ENCODE results near the gene PRELID3B.
"Not testable (repeated sequence)": the region's sequence is repeated elsewhere in the genome, so short reads cannot be mapped to it uniquely, and the experiment has no call there.

Gene PRELID3B

GRCh38 chr20:59025086-59025485 is 17.5 kb downstream of the PRELID3B start:
- no peak for DNase-seq

DNA sequence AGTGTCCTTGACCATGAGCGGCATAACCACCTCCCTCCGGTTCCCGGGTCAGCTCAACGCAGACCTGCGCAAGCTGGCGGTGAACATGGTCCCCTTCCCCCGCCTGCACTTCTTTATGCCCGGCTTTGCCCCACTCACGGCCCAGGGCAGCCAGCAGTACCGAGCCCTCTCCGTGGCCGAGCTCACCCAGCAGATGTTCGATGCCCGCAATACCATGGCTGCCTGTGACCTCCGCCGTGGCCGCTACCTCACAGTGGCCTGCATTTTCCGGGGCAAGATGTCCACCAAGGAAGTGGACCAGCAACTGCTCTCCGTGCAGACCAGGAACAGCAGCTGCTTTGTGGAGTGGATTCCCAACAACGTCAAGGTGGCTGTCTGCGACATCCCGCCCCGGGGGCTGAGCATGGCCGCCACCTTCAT is 18.5 kb downstream of the PRELID3B start:
- DNase-seq = no peak

DNA sequence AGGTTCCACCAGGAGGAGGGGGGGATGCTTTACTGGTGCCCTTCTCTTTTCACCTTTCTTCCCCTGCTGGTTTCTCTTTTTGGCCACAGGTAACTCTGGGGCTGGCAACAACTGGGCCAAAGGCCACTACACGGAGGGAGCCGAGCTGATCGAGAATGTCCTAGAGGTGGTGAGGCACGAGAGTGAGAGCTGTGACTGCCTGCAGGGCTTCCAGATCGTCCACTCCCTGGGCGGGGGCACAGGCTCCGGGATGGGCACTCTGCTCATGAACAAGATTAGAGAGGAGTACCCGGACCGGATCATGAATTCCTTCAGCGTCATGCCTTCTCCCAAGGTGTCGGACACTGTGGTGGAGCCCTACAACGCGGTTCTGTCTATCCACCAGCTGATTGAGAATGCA is 19.0 kb downstream of the PRELID3B start:
- DNase-seq = no peak

DNA sequence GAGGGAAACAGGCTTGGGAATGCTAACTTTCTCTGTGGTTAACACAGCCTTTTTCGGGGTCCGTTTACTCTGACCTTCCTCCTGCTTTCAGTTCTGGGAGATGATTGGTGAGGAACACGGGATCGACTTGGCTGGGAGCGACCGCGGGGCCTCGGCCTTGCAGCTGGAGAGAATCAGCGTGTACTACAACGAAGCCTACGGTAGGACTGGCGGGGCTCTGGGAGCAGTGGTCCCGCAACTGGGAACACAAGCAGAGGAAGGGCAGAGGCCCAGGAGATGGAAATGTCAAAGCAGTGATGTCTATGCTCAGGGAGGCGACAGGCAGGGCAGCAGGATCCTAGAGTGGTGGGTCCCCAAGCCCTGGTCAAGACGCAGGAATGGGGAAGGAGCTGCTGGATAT is 19.8 kb downstream of the PRELID3B start:
- no peak for DNase-seq

DNA sequence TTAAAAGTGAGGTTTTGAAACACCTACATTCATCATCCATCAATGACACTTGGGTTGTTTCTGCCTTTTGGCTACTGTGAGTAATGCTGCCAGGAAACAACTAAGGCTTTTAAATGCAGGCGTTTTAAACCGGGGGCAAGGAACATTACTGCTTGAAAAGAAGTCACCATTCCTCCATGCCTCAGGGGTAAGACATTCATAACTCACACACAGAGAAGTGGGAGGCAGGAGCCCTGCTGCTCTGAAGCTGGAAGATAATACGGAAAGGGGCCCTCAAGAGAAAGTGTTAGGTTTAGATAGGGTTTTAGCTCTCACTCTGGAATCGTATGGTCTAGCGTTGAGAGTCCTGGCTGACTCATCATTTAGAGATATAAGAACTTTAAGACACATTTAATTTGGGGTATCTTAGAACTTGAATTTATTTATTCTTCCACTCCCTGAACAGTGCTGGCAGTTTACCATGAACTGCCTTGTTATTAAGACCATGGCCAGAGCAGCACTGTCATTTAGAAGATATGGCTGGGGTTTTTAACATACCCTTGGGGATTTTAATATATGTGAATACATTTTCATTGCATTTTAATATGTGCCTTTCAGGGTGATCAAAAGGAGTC is 21.5 kb downstream of the PRELID3B start:
- no peak for DNase-seq

- DNase-seq = no peak
These were observed 23.4 kb downstream of the PRELID3B start, which contains the start of gene TUBB1 for GRCh38 chr20:59019217-59019616. Gene TUBB1 (plus strand): TSS chr20:59019429. CDS start chr20:59019523, 94 bp downstream.

DNA sequence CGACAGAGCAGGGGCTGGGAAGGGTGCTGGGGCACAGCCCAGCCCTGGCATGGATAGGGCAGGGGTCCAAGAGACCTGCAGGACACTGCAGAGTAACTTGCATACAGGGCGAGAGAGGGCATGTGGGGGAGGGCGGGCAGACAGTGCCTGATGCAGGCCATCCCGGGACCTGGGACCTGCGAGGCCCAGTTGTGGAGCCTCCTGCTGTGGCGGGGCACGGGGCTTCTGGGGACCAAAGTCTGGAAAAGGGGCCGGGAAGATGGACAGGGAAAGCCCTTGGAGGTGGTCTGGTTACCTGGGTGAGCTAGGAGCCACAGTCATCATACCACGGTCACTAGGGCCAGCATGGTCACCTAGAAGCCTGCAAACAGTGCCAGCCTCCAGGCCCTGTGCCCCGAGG is 23.8 kb downstream of the PRELID3B start:
- DNase-seq = no peak

DNA sequence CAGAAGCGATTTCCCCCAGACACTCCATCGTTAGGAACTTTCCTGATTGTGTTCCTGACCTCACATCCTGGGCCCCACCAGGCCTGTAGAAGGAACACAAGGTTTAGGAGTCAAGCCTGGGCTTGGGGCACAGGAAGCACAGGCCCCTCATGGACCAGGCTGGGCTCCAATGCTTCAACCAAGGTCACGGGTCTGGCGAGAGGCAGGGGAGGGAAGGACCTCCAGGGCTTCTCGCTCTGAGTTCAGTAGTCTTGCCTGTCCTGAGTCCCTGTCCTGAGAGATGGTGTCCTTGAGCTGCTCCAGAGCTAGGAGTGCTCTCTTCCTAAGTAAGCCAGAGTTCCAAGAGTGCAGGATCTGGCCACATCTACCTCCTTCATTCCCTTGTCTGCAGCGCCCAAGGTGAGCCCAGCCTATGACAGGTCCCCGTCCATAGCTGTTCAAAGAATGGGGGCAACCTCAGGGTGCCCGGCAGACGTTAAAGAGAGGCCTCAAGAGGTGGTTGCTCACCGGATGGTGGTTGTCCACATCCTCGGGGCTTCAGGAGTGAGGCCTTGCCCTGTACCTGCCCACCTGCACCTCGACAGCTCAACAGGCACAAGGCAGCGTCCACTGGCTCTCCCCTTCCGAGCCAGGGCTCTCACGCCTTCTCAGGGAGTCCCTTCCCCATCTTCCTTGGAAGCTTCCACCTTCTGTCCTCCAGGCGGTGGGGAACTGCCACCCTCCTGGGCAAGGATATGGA is 24.9 kb downstream of the PRELID3B start:
- DNase-seq = no peak

- no peak for DNase-seq
These were observed 25.6 kb downstream of the PRELID3B start for GRCh38 chr20:59016795-59017492.

DNA sequence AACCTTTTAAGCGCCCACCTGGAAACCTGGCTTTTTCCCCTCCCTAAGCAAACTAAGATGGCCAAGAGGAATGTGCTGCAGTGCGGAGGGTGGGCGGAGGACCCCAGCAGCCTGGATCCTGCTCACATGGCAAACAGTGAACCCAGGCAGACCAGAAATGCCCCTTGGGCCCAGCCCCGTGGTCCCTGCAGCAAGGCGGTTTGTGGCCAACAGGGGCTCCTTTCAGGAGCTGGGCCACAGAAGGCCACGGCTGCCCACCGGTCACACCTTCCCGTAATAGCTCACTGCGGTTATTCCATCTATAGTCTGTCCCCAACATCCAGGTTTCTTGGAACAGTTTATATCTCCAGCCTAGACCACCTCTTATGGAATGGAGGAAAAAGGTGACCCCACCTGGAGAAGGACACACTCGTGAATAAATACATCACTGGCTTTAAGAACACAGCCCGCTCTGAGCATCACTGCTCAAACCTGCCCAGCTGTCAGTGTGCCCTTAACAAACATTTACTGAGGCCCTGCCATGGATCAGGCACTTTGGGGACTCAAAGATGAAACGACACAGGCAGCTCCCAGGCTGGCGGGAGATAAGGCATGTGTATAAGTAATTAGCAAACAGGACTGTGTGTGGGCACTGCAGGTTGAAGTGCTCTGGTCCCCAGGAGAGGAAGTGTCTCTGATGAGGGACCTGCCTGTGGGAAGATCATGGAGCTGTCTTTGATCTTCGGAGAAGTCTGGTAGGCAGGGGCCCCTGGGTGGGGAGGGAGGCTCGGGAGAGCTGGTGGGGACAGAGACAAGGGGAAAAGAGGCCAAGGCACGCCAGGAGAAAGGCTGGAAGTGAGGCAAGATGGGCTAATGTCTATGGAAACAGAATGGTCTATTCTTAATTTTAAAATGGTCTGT is 26.5 kb downstream of the PRELID3B start:
- DNase-seq = no peak

GRCh38 chr20:59015411-59015810 is 27.2 kb downstream of the PRELID3B start:
- no peak for DNase-seq

GRCh38 chr20:59014680-59015389 is 27.8 kb downstream of the PRELID3B start:
- no peak for DNase-seq

DNA sequence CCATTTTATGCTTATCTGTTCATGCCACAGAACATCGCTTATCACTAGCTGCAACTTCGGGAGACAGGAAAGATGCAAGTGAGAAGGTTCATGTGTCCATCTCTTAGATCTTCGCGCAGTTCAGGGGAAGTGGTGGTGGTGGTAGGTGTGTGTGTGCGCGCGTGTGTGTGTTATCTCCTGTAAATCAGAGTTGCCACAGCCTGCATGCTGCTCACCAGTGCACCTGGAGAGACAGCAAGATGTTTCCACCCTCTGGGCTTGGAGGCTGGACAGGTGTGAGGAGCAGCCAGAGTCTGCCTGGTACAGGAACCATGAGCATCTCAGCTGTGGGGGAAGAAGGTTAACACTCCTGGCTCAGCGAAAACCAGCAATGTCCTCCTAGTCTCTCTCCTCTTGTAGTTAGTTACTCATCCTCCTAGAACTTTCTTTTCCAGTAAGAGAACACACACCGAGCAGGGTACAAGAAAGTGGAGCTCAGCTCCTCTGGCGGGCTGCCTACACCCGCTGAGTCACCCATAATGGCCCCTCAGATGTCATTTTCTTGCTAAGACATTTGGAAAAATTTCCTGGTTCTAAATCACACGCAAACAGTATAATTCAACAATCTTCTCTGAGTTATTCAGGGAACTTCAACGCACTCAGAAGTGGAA is 28.5 kb downstream of the PRELID3B start:
- DNase-seq = no peak

DNA sequence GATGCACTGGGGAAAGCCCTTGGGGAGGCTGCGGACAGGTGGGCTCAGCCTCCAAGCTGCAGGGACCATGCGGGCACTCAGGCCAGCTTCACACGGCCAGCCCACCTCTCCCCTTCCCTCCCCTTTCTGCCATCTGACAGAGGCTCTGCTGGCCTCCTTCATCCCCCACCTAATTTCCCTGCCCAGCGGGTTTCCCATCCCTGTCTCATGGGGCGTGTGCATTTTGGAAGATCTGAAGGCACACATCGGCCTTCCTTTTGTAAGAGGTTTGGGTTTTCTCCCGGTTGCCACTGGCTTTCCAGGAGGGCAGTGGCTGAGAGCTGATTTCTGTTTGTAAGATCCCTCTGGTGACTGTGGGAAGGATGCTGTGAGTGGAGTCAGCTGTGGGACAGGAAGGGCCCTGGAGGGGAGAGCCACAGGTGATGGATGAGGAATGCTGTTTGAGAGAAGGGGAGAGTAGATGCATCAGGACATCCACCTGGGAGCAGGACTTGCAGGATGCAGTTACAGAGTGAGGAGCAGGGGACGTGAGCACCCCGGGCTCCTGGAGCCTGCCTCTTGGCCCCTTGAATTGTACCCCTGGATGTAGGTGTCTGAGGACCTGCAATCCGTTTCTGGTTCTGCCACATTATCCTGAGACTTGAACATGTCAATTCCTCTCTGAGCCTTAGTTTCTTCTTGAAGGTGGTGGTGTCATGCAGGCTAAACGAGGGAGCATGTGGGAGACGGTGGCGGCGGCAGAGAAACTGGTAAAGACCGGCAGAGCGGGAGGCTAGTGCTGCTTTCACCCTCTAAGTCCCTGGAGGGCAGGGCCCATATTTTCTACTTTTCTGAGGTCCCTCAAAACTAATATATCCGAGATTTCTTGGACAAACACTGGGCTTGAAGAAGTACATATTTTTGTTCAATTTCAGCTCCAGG is 29.3 kb downstream of the PRELID3B start:
- DNase-seq = no peak

DNA sequence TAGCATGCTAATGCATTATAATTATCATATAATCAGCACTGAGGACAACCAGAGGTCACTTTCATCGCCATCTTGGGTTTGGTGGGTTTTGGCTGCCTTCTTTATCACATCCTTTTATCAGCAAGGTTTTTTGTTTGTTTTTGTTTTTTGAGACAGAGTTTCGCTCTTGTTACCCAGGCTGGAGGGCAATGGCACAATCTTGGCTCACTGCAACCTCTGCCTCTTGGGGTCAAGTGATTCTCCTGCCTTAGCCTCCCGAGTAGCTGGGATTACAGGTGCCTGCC is 30.8 kb downstream of the PRELID3B start:
- DNase-seq = not testable (repeated sequence)

DNA sequence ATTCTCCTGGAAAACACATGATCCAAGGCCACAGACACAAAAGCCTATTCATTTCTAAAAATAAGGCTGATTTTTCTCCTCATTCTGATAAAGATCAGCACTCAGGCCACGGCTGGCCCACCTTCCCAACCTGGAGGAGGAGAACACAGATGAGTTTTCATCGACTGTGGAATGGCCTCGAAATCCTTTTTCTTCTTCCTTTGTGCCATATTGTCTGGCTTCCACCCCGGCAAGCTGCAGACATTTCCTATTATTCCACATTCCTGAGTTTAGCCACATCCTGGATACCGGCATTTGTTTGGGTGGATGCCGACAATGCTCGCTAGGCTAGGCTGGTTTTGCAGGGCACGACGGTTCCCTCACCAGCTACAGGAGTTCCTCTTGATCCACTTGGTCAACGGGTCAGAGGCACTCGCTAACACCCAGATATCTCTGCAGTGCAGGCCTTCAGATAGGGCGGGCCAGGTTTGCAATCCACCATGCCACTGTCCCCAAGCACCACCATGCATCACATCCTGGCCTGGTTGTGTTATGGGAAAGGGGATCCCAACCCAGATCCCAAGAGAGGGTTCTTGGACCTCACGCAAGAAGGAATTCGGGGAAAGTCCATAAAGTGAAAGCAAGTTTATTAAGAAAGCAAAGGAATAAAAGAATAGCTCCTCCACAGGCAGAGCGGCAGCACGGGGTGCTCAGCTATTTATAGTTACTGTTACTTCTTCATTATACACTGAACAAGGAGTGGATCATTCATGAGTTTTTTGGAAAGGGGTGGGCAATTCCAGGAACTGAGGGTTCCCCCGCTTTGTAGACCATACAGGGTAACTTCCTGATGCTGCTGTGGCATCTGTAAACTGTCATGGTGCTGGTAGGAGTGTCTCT is 31.4 kb downstream of the PRELID3B start:
- DNase-seq = no peak

GRCh38 chr20:59010321-59010994 is 32.1 kb downstream of the PRELID3B start:
- no peak for DNase-seq

GRCh38 chr20:59008715-59009336 is 33.8 kb downstream of the PRELID3B start:
- DNase-seq = no peak

Data from stimulated activated CD4-positive, alpha-beta T cell treated with anti-CD3 and anti-CD28 coated beads, Interleukin-4, amount 100 ng/mL, for 1 hour (primary cell).